IPS-18a (cell line): Measurements from ENCODE around the gene IL22.

Experiments used
- H3K27ac ChIP-seq: one replicate; pipeline ENCODE4 v1.5.1; 2013; ENCODE audit warnings: low read length
- H3K27me3 ChIP-seq: one replicate; pipeline ENCODE4 v1.6.1; 2013; ENCODE audit warnings: mild to moderate bottlenecking, low read length; ENCODE audit not compliant: control insufficient read depth, insufficient read depth
- H3K36me3 ChIP-seq: one replicate; pipeline ENCODE4 v1.6.1; 2013; ENCODE audit warnings: low read depth, low read length; ENCODE audit not compliant: control insufficient read depth
- H3K4me1 ChIP-seq: one replicate; pipeline ENCODE4 v1.6.1; 2013; ENCODE audit warnings: low read depth, low read length; ENCODE audit not compliant: control insufficient read depth
- H3K4me3 ChIP-seq: one replicate; pipeline ENCODE4 v1.5.1; 2013; ENCODE audit warnings: low read length
- H3K9ac ChIP-seq: one replicate; pipeline ENCODE4 v1.6.1; 2013; ENCODE audit warnings: mild to moderate bottlenecking, low read length, moderate library complexity
- H3K9me3 ChIP-seq: one replicate; pipeline ENCODE4 v1.6.1; 2013; ENCODE audit warnings: low read depth, low read length; ENCODE audit not compliant: control insufficient read depth

The IL22 gene

GRCh38 chr12:68280240-68280639 is 26.8 kb upstream of the IL22 start:
- H3K9me3 ChIP-seq = no peaks in the 10 kb centered on the region
- no peaks in the 10 kb centered on the region for H3K27me3 ChIP-seq
- H3K27ac ChIP-seq = no peak overlapping the region
- H3K36me3 ChIP-seq = no peaks in the 10 kb centered on the region
- H3K4me3 ChIP-seq = no peak overlapping the region
- no peak overlapping the region for H3K9ac ChIP-seq
- H3K4me1 ChIP-seq = peaks cover 6% of the 10 kb centered on the region

GRCh38 chr12:68279227-68280054 is 26.0 kb upstream of the IL22 start:
- no peaks in the 10 kb centered on the region for H3K27me3 ChIP-seq
- peaks cover 6% of the 10 kb centered on the region for H3K4me1 ChIP-seq
- no peak overlapping the region for H3K9ac ChIP-seq
- no peak overlapping the region for H3K4me3 ChIP-seq
- H3K9me3 ChIP-seq = no peaks in the 10 kb centered on the region
- no peak overlapping the region for H3K27ac ChIP-seq
- H3K36me3 ChIP-seq = no peaks in the 10 kb centered on the region

- H3K4me3 ChIP-seq = no peak overlapping the region
Measured at GRCh38 chr12:68276402-68276930, 23.1 kb upstream of the IL22 start.

GRCh38 chr12:68272732-68273131 is 19.3 kb upstream of the IL22 start:
- H3K36me3 ChIP-seq = no peaks in the 10 kb centered on the region
- no peaks in the 10 kb centered on the region for H3K9me3 ChIP-seq
- no peak overlapping the region for H3K9ac ChIP-seq
- no peak overlapping the region for H3K4me3 ChIP-seq
- no peak overlapping the region for H3K27ac ChIP-seq
- H3K27me3 ChIP-seq = no peaks in the 10 kb centered on the region
- no peaks in the 10 kb centered on the region for H3K4me1 ChIP-seq

More at GRCh38 chr12:68276402-68276930, 23.1 kb upstream of the IL22 start:
- Histone ChIP-seq H3K27ac (no peak overlapping the region), H3K9ac (no peak overlapping the region), H3K36me3 (no peaks in the 10 kb centered on the region), H3K9me3 (no peaks in the 10 kb centered on the region), H3K4me1 (peaks cover 6% of the 10 kb centered on the region), H3K27me3 (no peaks in the 10 kb centered on the region)

GRCh38 chr12:68271346-68271745 is 17.9 kb upstream of the IL22 start:
- Histone ChIP-seq H3K4me1 (no peaks in the 10 kb centered on the region), H3K27ac (no peak overlapping the region), H3K27me3 (no peaks in the 10 kb centered on the region), H3K36me3 (no peaks in the 10 kb centered on the region), H3K9ac (no peak overlapping the region), H3K9me3 (no peaks in the 10 kb centered on the region), H3K4me3 (no peak overlapping the region)

- Histone ChIP-seq H3K36me3 (no peaks in the 10 kb centered on the region), H3K9me3 (no peaks in the 10 kb centered on the region), H3K27ac (no peak overlapping the region), H3K4me3 (no peak overlapping the region), H3K4me1 (no peaks in the 10 kb centered on the region), H3K9ac (no peak overlapping the region), H3K27me3 (no peaks in the 10 kb centered on the region)
Measured at GRCh38 chr12:68270358-68270757, 17.0 kb upstream of the IL22 start.

GRCh38 chr12:68269779-68270178 is 16.4 kb upstream of the IL22 start:
- Histone ChIP-seq H3K9ac (no peak overlapping the region), H3K9me3 (no peaks in the 10 kb centered on the region), H3K27ac (no peak overlapping the region), H3K4me3 (no peak overlapping the region), H3K4me1 (no peaks in the 10 kb centered on the region), H3K36me3 (no peaks in the 10 kb centered on the region), H3K27me3 (no peaks in the 10 kb centered on the region)

GRCh38 chr12:68268967-68269366 is 15.6 kb upstream of the IL22 start:
- H3K27ac ChIP-seq = no peak overlapping the region
- H3K9ac ChIP-seq = no peak overlapping the region
- H3K4me3 ChIP-seq = no peak overlapping the region
- H3K4me1 ChIP-seq = no peaks in the 10 kb centered on the region
- H3K27me3 ChIP-seq = no peaks in the 10 kb centered on the region
- H3K36me3 ChIP-seq = no peaks in the 10 kb centered on the region
- no peaks in the 10 kb centered on the region for H3K9me3 ChIP-seq

- Histone ChIP-seq H3K27ac (no peak overlapping the region), H3K4me3 (no peak overlapping the region), H3K36me3 (no peaks in the 10 kb centered on the region), H3K4me1 (no peaks in the 10 kb centered on the region), H3K27me3 (no peaks in the 10 kb centered on the region), H3K9ac (no peak overlapping the region), H3K9me3 (no peaks in the 10 kb centered on the region)
Measured at GRCh38 chr12:68267892-68268396, 14.5 kb upstream of the IL22 start.

GRCh38 chr12:68264857-68265256 is 11.5 kb upstream of the IL22 start:
- H3K27ac ChIP-seq = no peak overlapping the region
- H3K4me1 ChIP-seq = no peaks in the 10 kb centered on the region
- H3K9me3 ChIP-seq = no peaks in the 10 kb centered on the region
- no peaks in the 10 kb centered on the region for H3K27me3 ChIP-seq
- H3K36me3 ChIP-seq = no peaks in the 10 kb centered on the region
- H3K4me3 ChIP-seq = no peak overlapping the region
- H3K9ac ChIP-seq = no peak overlapping the region

- no peaks in the 10 kb centered on the region for H3K27me3 ChIP-seq
- H3K9me3 ChIP-seq = no peaks in the 10 kb centered on the region
- H3K4me3 ChIP-seq = no peak overlapping the region
- H3K4me1 ChIP-seq = no peaks in the 10 kb centered on the region
- no peak overlapping the region for H3K9ac ChIP-seq
- no peak overlapping the region for H3K27ac ChIP-seq
- H3K36me3 ChIP-seq = no peaks in the 10 kb centered on the region
Measured at GRCh38 chr12:68264158-68264855, 10.9 kb upstream of the IL22 start.
